ENCODE data around the gene LORICRIN. TPM values are rescaled to one million over a fixed set of nuclear protein-coding genes. Genes with fewer than 3 reads are reported as not detected.

LORICRIN gene
- total and polyA plus RNA-seq, 9 of the 15 experiments (the other 6 are each of a cell fraction or from before 2014, with no cell fraction given), result not detected

- DNase-seq (ENCODE audit: extremely low read depth in 1 of 4, low spot score in 3 of 4) (no peak), ATAC-seq (no peak), FAIRE-seq (no peak)
- H3K4me1 ChIP-seq (replicated peaks in 1 of 2; ENCODE audit: control insufficient read depth in 2 of 2, insufficient read depth in 2 of 2, low read length in 2 of 2), result no peaks in the 10 kb centered on the region; a peak in 1 of 5 replicates
- no peaks in the 10 kb centered on the region for H3K9me3 ChIP-seq (replicated peaks; ENCODE audit: control insufficient read depth, insufficient read depth, low read depth, low read length)
- ChIA-PET CTCF (ENCODE audit: low intra/inter-chr PET ratio) (no interaction called here), POLR2A (no interaction called here)
- no peaks in the 10 kb centered on the region for H3K36me3 ChIP-seq (ENCODE audit: control insufficient read depth, insufficient read depth, low read length)
- no peaks in the 10 kb centered on the region for H3K79me2 ChIP-seq (ENCODE audit: control insufficient read depth, insufficient read depth, low read length)
- in situ Hi-C loops (cut with MboI) (no loop called here), intact Hi-C loops (cut with micrococcal nuclease) (no loop called here)
- no peaks in the 10 kb centered on the region for H3K9me1 ChIP-seq (ENCODE audit: control insufficient read depth, insufficient read depth, low read length)
- H3K4me2 ChIP-seq (ENCODE audit: insufficient read depth, low read length), result no peak overlapping the region
- no TSS peak for BruUV-seq (replicated peaks)
- H3K27ac ChIP-seq (ENCODE audit: extremely low read depth, low read depth, low read length), result no peak overlapping the region
- TF ChIP-seq, protein P1, sequence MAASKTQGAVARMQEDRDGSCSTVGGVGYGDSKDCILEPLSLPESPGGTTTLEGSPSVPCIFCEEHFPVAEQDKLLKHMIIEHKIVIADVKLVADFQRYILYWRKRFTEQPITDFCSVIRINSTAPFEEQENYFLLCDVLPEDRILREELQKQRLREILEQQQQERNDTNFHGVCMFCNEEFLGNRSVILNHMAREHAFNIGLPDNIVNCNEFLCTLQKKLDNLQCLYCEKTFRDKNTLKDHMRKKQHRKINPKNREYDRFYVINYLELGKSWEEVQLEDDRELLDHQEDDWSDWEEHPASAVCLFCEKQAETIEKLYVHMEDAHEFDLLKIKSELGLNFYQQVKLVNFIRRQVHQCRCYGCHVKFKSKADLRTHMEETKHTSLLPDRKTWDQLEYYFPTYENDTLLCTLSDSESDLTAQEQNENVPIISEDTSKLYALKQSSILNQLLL (CRISPR knock-in tag; IDR thresholded peaks at IDR 0.05; ENCODE audit: borderline replicate concordance), result no peak
- TF ChIP-seq ZNF232 (CRISPR knock-in tag; IDR thresholded peaks at IDR 0.05), result no peak
- TF ChIP-seq, protein P2, sequence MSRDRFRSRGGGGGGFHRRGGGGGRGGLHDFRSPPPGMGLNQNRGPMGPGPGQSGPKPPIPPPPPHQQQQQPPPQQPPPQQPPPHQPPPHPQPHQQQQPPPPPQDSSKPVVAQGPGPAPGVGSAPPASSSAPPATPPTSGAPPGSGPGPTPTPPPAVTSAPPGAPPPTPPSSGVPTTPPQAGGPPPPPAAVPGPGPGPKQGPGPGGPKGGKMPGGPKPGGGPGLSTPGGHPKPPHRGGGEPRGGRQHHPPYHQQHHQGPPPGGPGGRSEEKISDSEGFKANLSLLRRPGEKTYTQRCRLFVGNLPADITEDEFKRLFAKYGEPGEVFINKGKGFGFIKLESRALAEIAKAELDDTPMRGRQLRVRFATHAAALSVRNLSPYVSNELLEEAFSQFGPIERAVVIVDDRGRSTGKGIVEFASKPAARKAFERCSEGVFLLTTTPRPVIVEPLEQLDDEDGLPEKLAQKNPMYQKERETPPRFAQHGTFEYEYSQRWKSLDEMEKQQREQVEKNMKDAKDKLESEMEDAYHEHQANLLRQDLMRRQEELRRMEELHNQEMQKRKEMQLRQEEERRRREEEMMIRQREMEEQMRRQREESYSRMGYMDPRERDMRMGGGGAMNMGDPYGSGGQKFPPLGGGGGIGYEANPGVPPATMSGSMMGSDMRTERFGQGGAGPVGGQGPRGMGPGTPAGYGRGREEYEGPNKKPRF (IDR thresholded peaks at IDR 0.05; ENCODE audit: low read depth, low read length), result no peak
- peak; percentile 90 for TF ChIP-seq RBM25 (IDR thresholded peaks at IDR 0.05; ENCODE audit: low read depth, low read length, severe bottlenecking)
- TF ChIP-seq COPS2 (conservative IDR thresholded peaks at IDR 0.05), result no peak
- TF ChIP-seq E2F8 (IDR thresholded peaks at IDR 0.05; ENCODE audit: low read depth, partially characterized antibody), result no peak
- TF ChIP-seq HNRNPUL1 (IDR thresholded peaks at IDR 0.05; ENCODE audit: low read length), result no peak
- TF ChIP-seq ZFP36 (IDR thresholded peaks at IDR 0.05; ENCODE audit: low read depth, low read length, partially characterized antibody), result peak; percentile 95
- TF ChIP-seq ZNF121 (CRISPR knock-in tag; conservative IDR thresholded peaks at IDR 0.05), result no peak
- no peak for TF ChIP-seq HMGN3 (IDR thresholded peaks at IDR 0.05; ENCODE audit: borderline replicate concordance, extremely low read depth, insufficient read length, low read depth, low read length)
- peak; percentile 28; the same call in 1 of the 2 replicates for TF ChIP-seq SMARCA5 (IDR thresholded peaks at IDR 0.05)
- TF ChIP-seq FOXA1 (IDR thresholded peaks at IDR 0.05; ENCODE audit: borderline replicate concordance), result no peak
- TF ChIP-seq CREB1 (IDR thresholded peaks at IDR 0.05), result no peak
- TF ChIP-seq CREB1 (CRISPR knock-in tag; IDR thresholded peaks at IDR 0.05), result no peak
- TF ChIP-seq POLR2H (tag; IDR thresholded peaks at IDR 0.05; ENCODE audit: low read depth), result no peak
- no peak for TF ChIP-seq CEBPB (tag; IDR thresholded peaks at IDR 0.05)
- TF ChIP-seq ZNF239 (CRISPR knock-in tag; IDR thresholded peaks at IDR 0.05), result no peak
- H3K4me3 ChIP-seq, result no peak overlapping the region
- WGBS (ENCODE audit: insufficient coverage, low coverage, missing lambda C conversion rate), result 8% methylated on average over 4 of the region's 4 CpGs
- no peak overlapping the region for H3K9ac ChIP-seq (ENCODE audit: insufficient read depth in 1 of 2, low read depth in 2 of 2, low read length in 2 of 2)
- H2AFZ ChIP-seq (ENCODE audit: low read depth, low read length), result no peak overlapping the region
- H4K20me1 ChIP-seq (replicated peaks; ENCODE audit: control insufficient read depth, insufficient read depth, low read length), result no peaks in the 10 kb centered on the region; the same call in 1 of the 2 replicates
- H3K27me3 ChIP-seq (ENCODE audit: control insufficient read depth in 2 of 2, insufficient read depth in 2 of 2, low read length in 2 of 2), result peaks cover 0 to 13% of the 10 kb centered on the region in 2 experiments; a peak in 3 of 5 replicates
Measured at GRCh38 chr1:153213519-153213918, 46.0 kb upstream of the LORICRIN start.
